GM21390 (cell line): ENCODE data around the gene TNS3.

Experiments
- ATAC-seq: cut with Tn5 transposase; IDR thresholded peaks from one replicate; pipeline ENCODE4 v1.9.1; 2021; ENCODE audit not compliant: unreplicated experiment

TNS3 gene

DNA sequence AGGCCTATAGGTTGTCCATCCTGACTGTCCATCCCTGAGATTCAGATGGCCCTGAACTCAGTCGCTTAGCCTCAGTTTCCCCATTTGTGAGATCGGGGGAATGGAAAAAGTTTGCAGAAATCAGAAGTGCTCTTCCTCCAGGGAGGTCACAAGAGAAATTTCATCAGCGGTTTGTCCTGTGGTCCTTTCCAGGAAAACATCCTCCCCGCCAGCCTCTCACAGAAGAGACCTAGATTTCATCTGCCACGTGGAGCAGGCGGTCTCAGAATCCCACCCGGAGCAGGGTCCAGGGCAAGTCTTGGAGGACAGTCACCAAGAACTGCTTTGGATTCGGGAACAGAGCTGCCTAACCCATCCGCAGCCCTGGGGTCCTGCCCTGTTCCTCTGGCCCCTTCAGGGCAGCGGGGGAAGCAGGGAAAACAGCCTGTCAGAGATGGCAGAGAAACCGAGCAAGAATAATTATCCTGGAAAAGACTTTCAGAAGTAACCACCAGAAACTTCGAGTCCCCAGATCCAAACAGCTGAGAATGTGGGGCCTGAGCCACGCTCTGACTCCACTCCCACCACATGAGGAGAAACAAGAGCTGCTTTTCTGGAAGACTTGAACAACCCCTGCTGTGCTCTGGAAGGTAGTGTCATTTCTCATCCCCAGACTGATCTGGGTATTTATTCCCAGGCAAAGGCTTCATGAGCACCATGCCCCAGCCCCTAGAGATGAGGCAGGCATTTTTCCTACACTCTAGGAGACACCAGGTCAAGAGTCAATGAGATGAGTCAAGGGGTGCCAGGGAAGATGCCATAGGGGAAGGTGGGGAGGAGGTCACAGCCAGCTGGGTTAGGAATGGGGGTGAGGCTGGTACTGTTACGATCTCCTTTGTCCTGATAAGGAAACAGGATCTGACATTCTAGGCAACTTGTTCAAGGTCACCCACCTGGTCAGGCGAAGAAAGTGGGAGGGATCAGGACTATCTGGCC lies 1.1 kb upstream of the TNS3 start:
- no peak for ATAC-seq

DNA sequence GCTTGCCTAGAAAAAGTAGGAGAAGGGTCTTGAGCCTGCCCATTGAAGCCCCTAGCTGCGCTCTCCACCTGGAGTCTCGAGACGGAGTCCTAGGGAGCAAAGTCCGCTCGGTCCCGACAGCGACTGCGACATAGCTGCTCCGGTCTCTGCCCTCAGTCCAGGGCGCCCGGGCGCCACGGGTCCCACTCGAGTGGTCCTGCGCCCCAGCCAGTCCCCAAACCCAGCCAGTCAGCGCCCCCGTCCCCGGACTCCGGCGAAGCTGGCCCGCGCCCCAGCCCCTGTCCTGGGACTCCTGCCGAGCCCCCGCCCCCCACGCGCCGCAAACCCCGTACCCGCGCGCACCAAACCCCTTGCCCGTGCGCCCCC lies 490 bp downstream of the TNS3 start:
- no peak for ATAC-seq

DNA sequence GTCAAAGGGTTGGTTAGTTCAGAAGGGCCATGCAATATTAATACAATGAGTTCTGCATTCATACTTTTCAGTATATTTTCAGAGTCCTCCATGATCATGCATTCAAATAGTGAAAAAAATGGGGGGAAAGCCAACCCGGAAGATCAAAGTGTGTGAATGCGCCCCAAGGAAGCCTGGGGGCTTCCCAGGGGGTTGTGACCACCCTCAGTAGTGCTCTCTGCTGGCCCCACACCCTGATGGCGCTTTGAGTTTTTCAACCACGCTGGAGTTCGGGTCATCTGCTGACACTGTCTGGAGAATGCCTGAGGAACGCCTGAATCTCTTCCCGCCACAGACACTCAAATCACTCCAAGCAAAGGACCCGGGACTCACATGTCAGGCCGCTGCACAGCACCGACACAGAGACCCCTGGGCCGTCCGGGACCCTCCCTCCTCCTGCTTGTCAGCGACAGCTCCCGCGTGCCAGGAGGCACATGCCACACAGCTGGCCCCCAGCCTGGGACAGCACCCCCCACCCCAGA lies 1.0 kb downstream of the TNS3 start:
- ATAC-seq: no peak

DNA sequence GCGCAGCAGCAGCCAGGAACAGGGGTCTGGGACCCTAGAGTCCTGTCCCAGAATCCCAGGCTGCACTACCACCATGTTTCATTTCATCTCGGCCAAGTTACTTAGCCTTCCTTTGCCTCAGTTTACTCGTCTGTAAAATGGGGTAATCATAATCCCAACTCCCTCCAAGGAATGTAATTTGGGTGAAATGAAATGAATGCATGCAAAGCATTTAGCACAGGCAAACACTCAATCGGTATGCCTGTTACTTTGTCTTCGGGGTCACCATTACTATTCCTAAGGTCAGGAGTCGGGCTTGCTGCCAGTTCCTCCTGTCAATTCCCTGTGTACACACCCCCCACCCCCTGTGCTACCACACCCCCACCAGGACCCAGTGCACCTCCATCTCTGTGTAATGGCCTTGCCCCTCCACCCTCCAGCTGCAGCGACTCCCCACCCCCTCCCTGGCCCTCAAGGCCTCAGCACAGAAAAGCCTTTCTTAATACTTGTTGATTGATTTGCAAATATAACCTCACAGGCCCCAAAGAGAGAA lies 1.7 kb downstream of the TNS3 start:
- no peak for ATAC-seq

DNA sequence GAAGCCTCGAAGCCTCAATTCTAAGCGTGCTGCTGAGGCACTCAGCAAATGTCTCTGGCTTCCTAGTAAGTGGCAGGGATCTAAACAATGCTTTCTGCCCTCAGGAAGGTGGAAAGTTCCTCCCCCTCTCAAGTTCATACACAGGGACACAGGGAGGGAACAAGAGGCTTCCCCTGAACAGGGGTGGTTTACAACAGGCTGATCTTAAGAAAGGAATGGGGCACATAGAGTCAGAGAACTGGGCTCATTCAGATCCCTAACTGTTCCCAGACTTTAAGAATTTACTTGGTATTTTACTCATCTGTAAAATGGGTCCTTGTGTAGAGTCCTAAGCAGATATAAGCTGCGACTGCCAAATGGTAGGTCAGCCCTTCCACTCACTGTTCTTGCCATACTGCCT lies 2.5 kb downstream of the TNS3 start:
- no peak for ATAC-seq

DNA sequence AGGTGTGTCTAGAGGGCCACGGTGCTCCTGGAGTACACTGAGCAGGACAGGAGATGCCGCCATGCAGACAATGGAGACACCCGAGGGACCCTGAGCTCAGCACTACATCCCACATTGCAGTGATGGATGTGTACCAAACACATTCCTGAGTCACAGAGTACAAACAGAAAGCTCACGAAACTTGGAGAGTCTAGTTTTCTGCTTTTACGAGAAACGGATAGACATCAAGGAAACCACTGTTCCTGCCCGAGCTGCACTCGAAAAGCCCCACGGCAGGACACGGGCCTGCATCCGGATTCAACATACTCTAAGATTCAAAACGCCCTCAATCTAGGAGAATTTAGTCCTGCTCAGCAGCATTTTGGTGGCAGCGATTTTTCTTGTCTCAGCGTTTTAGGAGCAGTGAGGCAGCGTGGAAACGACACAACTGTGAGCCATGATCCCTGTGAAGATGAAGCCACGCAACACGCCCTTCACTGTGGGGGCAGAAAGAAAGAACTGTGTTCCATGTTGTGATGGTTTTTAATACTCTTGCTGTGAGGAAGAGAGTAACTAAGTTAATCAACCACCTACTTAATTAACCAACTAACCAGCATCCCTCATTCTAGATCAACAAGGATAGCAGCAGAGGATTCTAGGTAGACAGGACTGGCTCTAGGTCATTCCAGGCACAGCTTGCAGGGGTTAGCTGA lies 3.2 kb downstream of the TNS3 start:
- ATAC-seq: no peak

DNA sequence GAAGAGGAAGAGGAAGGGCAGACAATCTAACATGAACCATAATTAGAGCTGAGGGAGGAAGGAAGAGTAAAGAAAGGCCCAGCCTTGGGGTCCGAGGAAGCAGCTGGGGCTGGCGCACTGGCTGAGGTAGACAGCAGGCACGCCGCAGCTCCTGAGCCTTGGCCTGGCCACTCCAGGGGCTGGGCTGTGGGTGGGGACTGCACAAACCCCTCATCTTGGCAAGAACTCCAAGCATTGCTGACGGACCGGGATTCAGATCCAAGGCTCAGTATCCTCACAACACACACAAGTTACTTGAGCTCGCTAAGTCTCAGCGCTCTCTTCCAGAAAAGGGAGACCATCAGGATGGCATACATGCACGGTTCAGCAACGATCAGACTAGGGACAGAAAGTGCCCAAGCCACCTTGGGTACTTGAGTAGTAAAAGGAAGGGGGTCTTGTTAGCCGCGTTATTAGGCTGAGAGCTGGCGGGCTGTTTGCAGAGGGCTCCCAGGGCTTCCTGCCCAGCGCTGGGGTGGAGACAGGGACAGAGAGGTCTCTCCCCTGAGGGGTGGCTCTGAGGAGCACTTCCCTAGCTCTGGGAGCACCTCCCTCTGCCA lies 4.5 kb downstream of the TNS3 start:
- no peak for ATAC-seq

DNA sequence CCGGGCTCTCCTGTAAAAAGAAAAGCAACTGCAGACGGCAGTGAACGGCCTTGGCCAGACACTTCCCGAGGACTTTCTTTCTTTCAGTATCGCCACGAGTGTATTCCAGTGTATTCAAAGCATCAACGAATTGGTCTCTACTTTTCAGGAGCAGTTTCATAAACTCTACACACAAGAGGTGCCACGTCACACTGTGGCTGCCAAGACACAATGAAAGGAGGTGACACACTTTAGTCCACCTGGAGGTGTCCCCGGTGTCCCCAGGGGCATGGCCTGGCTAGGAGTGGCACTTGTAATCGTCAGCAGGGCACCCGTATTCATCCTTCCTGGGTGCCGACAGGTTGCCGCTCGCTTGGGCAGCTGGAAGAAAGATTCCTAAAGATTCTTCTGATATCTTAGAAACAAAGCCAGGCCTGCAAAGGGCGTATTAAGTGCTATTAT lies 5.0 kb downstream of the TNS3 start:
- no peak for ATAC-seq

DNA sequence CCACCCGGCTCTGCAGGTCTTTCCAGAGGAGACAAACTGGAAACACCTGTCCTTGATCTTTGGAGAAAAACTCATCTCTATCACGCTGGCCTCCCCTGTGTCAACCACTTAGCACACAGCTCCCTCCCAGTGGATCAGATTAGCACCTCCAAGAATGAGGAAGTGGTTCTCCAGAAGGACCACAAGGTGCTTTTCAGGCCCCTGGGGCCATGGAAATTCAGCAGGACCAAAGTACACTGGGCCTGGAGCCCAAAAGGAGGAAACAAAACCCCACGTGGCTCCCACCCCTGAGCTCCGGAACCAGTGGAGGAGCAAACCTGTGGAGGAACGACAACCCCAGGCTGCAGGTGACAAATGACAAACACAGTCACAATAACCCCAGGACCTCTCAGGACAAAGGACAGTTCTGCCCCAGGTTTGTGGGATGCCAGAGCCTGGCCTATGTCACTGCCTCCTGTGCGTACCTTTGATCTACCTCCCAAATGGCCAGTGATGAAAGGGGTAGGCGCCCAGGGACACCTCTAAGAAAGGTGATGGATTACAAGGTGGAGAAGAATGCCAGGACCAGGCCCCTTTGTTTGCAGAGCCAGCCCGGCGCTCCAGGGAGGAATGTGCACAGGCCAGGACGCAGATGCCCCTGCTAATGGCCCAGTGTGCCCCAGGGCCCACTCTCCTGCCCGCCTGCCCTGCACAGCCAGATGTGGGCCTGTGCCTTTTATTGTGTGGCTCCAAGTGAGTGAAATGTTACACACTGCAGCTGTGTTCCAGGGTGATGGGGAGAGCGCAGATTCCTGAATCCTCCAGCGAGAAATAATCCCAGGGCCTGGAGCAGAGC lies 5.7 kb downstream of the TNS3 start:
- no peak for ATAC-seq

DNA sequence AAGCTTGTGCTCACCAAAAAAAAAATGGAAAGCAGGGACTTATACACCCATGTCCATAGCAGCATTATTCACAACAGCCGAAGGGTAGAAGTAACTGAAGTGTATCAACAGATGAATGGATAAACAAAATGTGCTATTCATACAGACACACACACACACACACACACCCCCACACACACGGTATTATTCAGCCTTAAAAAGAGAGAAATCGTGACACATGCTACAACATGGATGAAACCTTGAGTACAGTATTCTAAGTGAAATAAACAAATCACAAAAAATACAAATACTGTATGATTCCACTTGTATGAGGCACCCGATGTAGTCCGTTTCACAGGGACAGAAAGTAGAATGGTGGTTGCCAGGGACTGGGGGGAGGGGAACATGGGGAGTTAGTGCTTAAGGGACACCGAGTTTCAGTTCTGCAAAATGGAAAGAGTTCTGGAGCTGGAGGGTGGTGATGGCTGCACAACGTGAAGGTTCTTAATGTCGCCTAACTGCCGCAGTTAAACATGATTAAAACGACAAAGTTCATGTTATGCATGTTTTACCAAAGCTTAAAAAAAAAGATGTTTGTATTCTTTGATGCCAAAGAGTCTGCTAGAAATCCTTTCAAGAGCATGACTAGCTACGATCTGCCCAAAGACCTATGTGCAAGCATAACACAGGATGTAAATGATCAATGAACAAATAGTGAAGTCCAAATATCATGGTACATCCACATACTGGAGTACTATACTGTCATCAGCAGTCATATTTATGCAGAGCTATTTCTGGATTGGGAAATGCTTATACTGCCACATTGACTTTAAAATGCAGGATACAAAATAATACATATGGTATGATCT lies 7.2 kb downstream of the TNS3 start:
- ATAC-seq: peak; percentile 87

DNA sequence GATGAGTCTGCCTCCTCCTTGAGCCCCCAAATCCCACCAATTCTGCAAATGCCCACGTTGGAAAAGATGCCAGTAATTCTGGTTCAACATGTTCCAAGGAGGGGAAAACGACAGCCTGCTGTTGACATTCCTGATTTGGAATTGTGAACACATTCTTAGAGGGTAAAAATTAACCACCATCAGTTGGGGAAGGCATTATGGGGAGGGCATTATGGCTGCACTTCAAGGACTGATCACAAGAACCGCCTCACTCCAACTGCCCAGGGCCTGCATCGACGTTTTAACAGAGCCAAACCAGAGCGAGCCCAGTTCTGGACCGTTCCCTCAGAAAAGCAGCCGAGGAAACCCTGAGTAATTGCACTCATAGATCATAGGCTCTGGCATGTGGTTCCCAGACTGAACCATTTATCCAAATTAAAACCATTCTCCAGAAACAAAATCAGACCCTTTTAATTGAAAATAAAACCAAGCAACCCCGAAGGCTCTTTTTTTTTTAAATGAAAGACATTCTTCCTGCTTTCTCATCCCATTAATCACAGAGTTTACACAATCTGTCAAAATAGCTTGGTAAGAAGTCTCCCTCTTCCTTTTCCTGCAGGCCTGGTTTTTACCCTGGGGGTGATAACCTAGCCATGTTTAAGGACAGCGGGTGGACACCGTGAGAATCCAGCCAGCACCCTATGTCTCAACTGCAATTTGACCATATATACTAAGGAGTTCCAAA lies 8.0 kb downstream of the TNS3 start:
- no peak for ATAC-seq

DNA sequence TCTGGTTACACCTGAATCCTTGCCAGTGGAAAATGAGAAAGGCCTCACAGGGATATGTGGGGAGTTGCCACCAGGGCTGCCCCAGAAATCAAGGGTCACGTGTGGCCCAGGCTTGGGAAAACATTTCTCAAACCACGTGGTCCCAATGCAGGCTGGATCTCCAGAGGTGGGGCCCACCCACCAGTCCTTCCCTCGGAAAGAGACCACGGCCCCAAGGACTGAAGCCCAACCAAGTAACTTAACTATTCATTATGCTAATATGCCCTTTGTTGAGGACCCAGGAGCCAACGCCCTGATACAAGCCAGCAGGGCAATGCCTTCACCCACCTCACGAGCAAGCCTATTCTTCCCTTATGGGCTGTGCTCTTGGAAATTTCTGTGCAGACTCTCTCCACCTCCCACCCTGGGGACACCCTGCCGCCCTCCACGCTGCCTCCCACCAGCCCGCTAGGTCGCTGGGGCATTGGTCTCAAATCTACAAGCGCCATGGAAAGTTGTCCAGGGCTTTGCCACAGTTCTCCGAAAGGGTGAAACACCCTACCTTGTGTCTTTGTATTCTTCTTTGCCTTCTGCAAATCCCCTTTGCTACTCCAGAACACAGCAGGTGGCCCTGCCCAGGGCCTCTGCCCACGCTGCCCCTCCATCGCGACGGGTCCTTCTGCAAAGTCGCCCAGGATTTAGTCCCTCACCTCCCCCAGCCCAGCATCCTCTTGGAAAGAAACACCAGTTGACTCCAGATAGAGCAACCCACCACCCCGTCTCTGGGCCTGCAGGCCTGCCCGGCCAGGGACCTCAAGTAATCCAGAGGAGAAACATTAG lies 8.8 kb downstream of the TNS3 start:
- no peak for ATAC-seq

DNA sequence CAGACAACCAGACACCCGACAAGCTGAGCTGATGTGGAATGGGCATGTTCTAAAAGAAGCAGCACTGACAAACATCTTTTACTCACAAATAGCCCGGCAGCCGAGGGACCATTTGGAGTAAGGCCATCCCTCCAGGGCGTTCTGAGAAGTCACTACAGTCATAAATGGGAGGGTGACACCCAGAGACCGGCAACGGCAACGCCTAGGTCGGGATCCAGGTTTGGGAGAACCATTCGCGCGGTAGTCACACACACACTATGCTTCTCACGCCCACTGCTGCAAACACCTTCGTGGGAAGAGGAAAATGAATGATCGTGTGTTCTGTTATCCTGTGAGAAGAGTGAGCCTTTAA lies 9.8 kb downstream of the TNS3 start:
- no peak for ATAC-seq

DNA sequence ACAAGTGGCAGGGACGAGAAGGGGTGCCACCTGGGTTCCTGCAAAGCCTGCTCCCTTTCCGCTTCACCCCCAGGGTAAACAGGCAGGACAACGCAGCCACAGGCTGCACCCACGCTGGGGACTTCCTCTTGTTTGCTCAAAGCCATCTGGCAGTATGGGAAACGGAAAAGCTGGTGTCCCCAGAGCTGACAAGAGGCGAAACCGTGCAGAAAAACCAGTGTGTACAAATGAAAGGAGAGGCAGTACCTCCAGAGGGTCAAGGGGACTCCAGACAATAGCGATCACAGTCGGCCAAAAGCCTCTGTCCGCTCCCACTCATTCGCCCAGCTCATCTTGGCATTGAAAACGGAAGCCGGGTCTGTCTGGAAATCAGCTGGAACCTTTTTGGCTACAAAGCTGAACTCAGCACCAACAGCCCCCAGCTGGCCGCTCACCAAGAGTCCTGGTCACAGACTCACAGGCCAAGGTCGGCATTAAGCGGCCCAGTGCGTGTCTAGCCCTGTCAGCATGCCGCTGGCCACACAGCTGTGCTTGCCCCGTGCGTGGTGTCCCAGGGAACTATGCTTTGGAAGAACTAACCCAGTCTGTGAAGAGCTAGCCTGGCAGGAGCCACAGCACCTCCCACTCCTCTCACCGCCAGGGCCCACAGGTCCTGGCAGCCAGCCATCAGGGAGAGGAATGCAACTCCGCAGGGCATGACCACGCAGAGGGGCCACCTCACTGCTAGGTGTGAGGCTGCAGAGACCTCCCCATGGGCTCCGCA lies 10.4 kb downstream of the TNS3 start:
- ATAC-seq: no peak

DNA sequence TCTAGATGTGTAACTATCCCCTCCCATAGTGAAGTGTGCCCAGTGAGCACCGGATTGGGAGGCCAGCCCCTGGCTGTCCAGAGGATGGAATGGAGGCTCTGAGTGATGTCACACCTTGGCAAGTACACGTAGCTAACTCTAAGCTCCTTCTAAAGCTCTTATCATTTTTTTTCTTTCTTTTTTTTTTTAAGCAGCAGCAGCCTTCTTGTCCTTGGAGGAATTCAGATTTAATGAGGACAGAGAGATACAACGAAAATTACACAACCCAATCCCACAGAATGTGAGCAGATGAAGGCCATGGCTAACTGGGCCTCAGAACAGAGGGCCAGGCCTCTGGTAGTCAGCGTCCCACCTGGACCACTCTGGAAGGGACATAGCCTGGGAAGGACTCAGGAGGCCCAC lies 11.3 kb downstream of the TNS3 start:
- ATAC-seq: no peak

DNA sequence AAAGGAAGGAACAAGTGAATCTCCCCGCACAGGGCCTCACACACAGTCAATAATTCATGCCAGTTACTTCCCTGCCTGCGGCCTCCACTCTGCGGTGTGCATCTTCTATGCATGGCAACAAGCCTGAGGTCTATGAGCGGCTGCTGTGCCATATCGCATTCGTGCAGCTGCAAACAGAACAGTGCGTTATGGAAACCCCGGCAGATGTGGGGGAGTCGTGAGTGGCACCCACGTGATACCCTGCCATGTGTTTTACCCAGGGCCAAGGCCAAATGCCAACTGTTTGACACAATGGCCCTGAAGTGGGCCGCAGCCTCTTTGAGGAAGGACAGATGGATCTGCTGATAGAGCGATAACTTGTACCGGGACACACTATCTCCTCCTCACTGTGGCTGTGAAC lies 13.4 kb downstream of the TNS3 start:
- ATAC-seq: no peak

DNA sequence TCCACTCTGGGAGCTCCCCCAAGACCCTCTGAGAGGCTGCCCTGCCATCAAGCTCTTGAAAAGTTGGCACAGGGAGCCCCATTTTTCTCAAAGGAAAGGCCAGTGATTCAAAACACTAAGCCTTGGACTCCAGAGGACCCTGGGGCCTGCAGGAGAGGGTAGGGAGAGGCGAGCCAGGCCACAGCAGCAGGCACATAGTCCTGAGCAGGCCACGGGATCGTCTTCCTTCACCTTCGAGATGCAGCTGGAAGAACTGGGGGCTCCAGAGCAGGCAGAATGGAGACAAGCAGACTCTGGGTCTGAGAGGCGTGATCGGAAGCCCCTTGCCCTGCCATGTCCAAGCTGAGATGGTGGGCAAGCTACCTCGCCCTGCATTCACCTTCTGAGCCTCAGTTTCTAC lies 13.9 kb downstream of the TNS3 start:
- ATAC-seq: no peak
